ENCODE data around the gene PRR18. TPM values are rescaled to one million over a fixed set of nuclear protein-coding genes. Genes with fewer than 3 reads are reported as not detected.

Gene PRR18
- total RNA-seq, 2 donors from 2014 or later = 0.27 TPM; not detected in 1

DNA sequence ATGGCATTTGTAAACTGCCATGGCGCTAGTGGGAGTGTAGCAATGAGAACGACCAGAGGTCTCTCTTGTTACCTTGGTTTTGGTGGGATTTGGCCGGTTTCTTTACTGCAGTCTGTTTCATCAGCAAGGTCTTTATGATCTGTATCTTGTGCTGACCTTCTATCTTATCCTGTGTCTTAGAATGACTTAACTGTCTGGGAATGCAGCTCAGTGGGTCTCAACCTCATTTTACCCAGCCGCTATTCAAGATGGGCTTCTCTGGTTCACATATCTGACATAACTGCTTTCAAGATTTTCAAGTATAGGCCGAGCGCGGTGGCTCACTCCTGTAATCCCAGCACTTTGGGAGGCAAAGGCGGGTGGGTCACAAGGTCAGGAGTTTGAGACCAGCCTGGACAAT lies 36.0 kb upstream of the PRR18 start:
- Histone ChIP-seq H3K4me3 (no peak overlapping the region), H3K9me3 (no peaks in the 10 kb centered on the region), H3K27ac (no peak overlapping the region), H3K36me3 (no peaks in the 10 kb centered on the region), H3K4me1 (replicated peaks) (peaks cover 16% of the 10 kb centered on the region), H3K27me3 (replicated peaks; ENCODE audit: insufficient read depth) (no peaks in the 10 kb centered on the region)
- intact Hi-C loops (cut with DNase I) = loop anchor here (5.0 kb wide), 1 partner anchor 38 kb away; the partner anchor contains the start of gene MPC1
- WGBS = 95% methylated on average over 8 of the region's 8 CpGs
- DNase-seq (ENCODE audit: low spot score) = no peak
- TF ChIP-seq, protein P1, sequence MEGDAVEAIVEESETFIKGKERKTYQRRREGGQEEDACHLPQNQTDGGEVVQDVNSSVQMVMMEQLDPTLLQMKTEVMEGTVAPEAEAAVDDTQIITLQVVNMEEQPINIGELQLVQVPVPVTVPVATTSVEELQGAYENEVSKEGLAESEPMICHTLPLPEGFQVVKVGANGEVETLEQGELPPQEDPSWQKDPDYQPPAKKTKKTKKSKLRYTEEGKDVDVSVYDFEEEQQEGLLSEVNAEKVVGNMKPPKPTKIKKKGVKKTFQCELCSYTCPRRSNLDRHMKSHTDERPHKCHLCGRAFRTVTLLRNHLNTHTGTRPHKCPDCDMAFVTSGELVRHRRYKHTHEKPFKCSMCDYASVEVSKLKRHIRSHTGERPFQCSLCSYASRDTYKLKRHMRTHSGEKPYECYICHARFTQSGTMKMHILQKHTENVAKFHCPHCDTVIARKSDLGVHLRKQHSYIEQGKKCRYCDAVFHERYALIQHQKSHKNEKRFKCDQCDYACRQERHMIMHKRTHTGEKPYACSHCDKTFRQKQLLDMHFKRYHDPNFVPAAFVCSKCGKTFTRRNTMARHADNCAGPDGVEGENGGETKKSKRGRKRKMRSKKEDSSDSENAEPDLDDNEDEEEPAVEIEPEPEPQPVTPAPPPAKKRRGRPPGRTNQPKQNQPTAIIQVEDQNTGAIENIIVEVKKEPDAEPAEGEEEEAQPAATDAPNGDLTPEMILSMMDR (IDR thresholded peaks at IDR 0.05) = no peak
- TF ChIP-seq POLR2AphosphoS5 (IDR thresholded peaks at IDR 0.05) = no peak
- no peak for TF ChIP-seq POLR2A (IDR thresholded peaks at IDR 0.05)

- no peaks in the 10 kb centered on the region for H3K9me3 ChIP-seq
- intact Hi-C loops (cut with DNase I) = loop anchor here (5.0 kb wide), 1 partner anchor 39 kb away; the partner anchor contains the start of gene MPC1
- no peak for DNase-seq (ENCODE audit: low spot score)
- H3K27me3 ChIP-seq (replicated peaks; ENCODE audit: insufficient read depth) = no peaks in the 10 kb centered on the region
- peak overlapping the region; percentile 85 for H3K27ac ChIP-seq
- peaks cover 16% of the 10 kb centered on the region for H3K4me1 ChIP-seq (replicated peaks)
- no peaks in the 10 kb centered on the region for H3K36me3 ChIP-seq
- 22% methylated on average over 3 of the region's 3 CpGs for WGBS
- TF ChIP-seq, protein P1 (IDR thresholded peaks at IDR 0.05) = no peak
- TF ChIP-seq POLR2AphosphoS5 (IDR thresholded peaks at IDR 0.05) (no peak), POLR2A (IDR thresholded peaks at IDR 0.05) (no peak)
- peak overlapping the region; percentile 80 to 89 for H3K4me3 ChIP-seq
These were observed 34.9 kb upstream of the PRR18 start for GRCh38 chr6:166343150-166343487.

- Histone ChIP-seq H3K4me1 (replicated peaks) (peaks cover 16% of the 10 kb centered on the region), H3K9me3 (no peaks in the 10 kb centered on the region), H3K36me3 (no peaks in the 10 kb centered on the region), H3K27ac (peak within 1 kb of the TSS; percentile 85), H3K4me3 (peak within 1 kb of the TSS; percentile 80 to 89), H3K27me3 (replicated peaks; ENCODE audit: insufficient read depth) (no peaks in the 10 kb centered on the region)
- WGBS = under 1% methylated on average over 55 of the region's 73 CpGs
- peak; percentile 78 for DNase-seq (ENCODE audit: low spot score)
- intact Hi-C loops (cut with DNase I) = loop anchor here (5.0 kb wide), 1 partner anchor 40 kb away; the partner anchor contains the start of gene MPC1
- TF ChIP-seq, protein P1 (IDR thresholded peaks at IDR 0.05) = no peak
- TF ChIP-seq POLR2AphosphoS5 (IDR thresholded peaks at IDR 0.05) (peak; percentile 96), POLR2A (IDR thresholded peaks at IDR 0.05) (peak; percentile 79)
These were observed 34.4 kb upstream of the PRR18 start, which contains the start of gene SFT2D1 for GRCh38 chr6:166342349-166343149. Gene SFT2D1, minus strand, starts transcription at chr6:166342545. Its CDS starts 64 bp downstream, at chr6:166342481.

- intact Hi-C loops (cut with DNase I) = loop anchor here (5.0 kb wide), 1 partner anchor 40 kb away; the partner anchor contains the start of gene MPC1
- H3K27me3 ChIP-seq (replicated peaks; ENCODE audit: insufficient read depth) = no peaks in the 10 kb centered on the region
- H3K27ac ChIP-seq = peak overlapping the region; percentile 85
- H3K4me3 ChIP-seq = peak overlapping the region; percentile 80 to 89
- no peak for TF ChIP-seq POLR2AphosphoS5 (IDR thresholded peaks at IDR 0.05)
- TF ChIP-seq, protein P1 (IDR thresholded peaks at IDR 0.05) = no peak
- TF ChIP-seq POLR2A (IDR thresholded peaks at IDR 0.05) = no peak
- no peak for DNase-seq (ENCODE audit: low spot score)
- H3K4me1 ChIP-seq (replicated peaks) = peaks cover 16% of the 10 kb centered on the region
- no peaks in the 10 kb centered on the region for H3K9me3 ChIP-seq
- H3K36me3 ChIP-seq = no peaks in the 10 kb centered on the region
- WGBS = 0% methylated on average over 16 of the region's 16 CpGs
These were observed 33.8 kb upstream of the PRR18 start for GRCh38 chr6:166341977-166342348.
